WTC11 (cell line): ENCODE results near the gene GAL3ST2.

Experiments used
- CBFB ChIP-seq: sonication (generic); formaldehyde crosslinking; IDR thresholded peaks from 2 replicates; pipeline ENCODE4 v1.8.1; 2022; ENCODE audit warnings: mild to moderate bottlenecking, low read depth, missing genetic modification reagents
- CTCF ChIP-seq: fragments of 200-600 bp; IDR thresholded peaks from 2 replicates; pipeline ENCODE4 v1.8.0; 2022; ENCODE audit warnings: antibody characterized with exemption
- USF2 ChIP-seq: sonication (generic); formaldehyde crosslinking; IDR thresholded peaks from 2 replicates; pipeline ENCODE4 v1.8.1; 2023; ENCODE audit warnings: mild to moderate bottlenecking, missing genetic modification reagents, moderate library complexity

DNA sequence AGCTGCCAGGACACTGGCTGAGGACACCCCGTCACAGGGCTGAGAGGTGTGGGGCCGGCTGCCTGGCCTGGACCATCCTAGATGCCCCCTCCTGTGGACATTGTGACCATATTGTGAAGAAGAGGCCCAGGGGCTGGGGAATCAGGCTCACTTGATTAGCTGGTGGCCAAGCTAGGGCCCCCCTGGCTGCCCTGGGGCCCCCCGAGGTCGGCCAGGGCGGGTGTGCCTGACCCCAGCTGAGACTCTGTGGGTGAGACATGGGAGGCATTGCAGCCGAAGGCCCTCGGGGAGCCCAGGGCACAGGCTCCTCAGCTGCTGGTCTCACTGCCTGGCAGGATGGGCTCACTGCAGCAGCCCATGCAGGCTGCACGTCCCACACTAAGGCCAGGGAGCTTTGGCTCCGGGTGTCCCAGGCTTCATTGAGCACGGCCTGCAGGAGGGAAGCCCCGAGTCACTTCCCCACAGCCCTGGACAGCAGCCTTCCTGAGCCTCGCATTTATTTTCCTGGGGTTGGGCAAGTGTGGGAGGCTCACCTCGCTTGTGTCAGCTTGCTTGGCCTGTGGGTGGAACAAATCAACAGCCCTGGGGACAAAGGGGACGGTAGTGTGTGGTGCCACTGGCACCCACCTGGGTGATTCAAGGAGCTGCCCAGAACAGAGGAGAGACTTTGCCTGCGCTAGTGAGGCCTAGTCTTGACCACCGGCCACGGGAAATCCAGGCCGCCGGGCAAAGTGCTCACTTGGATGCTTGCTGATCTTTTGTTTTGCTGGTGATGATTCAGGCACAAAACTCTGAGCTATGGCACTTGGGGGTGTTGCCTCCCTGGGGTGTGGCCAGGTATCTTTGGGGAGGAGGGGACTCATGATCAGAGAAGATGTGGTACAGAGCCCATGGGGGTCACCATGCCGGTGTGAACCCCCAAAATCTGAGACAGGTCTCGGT lies 1.3 kb downstream of the GAL3ST2 start:
- TF ChIP-seq CBFB (no peak), CTCF (no peak), USF2 (CRISPR knock-in tag) (no peak)
